NCI-H748 (cell line): ENCODE results near the gene SRRM2.
A peak's percentile ranks its signal among the peaks of the same experiment; 100 is the strongest.

Experiments
- DNase-seq: peaks from one replicate; lab custom pipeline; 2025; ENCODE audit not compliant: unreplicated experiment; lab: John Stamatoyannopoulos, UW

SRRM2 gene

DNA sequence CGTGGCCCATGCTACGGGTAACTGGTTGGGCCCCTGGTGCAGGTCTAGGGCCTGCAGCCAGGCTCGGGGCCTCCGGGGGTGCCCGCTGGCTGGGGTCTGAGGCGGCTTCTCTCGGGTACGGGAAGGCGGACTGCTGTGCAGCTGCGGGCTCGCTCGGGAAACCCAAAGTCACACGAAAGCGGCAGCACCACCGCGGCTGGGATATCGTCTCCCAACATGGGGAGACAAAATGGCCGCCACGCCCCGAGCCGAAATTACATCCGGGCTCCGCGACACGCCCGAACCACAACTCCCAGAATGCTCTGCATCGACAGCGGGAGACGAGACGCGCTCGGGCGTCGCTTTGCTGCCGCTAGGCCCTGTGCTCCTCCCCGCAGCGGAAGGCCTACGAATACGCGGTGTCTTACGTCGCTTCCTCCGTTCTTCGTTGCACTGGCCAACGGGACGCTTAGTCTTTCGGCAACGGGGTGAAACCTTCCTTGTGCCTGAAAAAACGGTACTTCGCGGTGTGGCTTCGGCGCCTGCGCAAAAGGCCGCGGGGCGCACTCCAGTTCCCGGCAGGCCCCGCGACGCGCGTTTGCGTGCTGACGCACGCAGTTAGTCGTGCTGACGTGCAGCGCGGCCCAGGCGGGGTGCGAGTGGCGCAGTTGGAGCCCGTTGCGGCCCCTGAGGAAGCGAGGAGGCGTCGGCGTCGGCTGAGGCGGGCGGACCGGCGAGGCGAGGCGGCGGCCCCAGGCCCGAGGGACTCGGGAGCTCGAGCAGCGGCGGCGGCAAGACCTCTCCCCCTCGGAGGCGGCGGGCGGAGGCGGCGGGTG, at the start of gene SRRM2:
SRRM2 (plus strand) TSS at position 604 of the 815 bp plus-strand sequence. CDS start 3,727 bp downstream, outside the sequence.
- peak; percentile 94 for DNase-seq

DNA sequence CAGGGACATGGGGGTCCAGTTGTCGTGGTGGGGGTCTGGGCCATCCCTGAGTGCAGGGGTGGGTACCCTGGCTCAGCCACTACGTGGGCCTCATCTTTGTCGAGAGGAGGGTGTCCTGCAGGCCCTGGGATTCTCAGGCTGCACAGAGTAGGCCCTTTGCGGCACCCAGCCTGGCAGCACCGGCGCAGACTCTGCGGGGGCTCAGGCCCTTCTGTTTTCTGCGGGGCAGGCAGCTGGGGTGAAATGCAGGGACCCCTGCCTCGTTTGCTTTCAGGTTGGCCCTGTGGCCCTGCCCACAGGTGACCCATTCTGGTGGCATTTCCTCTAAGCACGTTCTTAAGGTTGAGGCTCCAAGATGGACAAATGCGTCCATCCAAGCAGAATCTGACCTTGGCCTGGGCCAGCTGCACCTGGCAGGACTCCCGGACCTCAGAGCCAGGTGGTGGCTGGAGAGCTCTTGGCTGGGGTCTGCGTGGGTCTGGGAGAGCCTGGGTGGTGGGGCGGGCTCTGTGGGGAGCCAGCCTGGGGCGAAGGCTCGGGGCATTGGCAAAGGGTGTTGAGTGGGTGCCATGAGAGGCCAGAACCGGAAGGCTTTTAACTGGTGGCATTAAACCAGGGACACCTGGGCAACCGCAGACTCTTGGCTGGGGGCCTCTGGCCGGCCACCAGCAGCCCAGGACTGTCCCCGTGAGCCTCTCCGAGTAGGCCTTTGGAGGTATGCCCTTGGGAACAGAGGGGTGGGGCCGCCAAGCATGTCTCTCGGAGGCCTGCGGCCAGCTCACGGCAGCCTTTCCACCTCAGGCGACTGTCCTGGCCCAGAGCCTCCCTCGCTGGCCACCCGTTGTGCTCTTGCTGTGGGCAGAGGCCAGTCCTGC, 49.3 kb upstream of the SRRM2 start:
- DNase-seq = no peak

DNA sequence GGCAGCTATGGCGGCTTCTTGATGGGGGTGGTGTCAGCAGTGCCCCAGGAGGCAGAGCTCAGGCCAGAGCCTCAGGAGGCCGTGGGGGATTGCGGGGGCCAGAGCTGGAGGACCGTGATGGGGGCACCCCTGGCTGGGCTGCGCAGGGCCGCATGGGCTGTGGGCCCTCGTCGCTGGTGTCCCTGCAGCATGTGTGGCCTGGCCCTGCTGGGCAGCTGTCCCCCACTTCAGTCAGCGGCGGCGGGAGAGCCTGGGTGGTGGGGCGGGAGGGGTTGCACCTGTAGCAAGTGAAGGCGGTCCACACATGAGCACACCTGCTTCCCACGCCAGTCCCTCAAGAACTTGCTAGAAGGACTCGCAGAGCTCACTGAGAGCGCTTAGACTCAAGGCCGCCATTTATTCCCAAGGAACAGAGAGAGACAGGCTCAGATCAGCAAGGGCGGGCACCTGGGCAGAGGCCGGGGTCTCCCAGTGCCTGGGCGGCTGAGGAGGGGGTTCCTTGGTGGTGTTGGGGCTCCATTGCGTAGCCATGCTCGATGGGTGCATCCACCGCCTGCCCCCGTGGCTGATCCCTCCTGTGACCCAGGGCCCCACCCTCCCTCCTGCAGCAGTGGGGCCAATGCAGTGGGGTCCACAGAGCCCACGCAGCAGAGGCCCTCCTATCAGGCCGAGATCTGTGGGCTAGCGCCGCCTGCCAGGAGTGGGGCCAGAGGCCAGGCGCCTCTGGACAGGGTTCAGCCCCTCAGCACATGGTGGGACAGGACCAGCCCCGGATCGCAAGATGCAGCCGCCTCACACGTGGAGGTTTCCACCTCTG, 48.1 kb upstream of the SRRM2 start:
- no peak for DNase-seq

DNA sequence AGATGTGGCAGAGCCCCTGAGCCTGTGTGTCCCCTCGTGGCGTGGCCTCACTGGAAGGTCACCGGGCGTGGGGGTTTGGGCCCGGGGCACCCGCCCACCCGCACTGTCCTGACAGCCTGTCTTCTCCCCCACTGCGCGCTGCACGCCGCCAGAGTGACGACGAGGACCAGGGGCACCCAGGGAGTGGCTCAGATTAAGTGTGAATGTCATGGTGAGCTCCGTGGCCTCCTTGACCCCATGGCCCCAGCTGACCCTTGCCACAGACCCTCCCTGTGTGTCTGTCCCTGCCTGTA, 47.5 kb upstream of the SRRM2 start:
- DNase-seq = no peak

DNA sequence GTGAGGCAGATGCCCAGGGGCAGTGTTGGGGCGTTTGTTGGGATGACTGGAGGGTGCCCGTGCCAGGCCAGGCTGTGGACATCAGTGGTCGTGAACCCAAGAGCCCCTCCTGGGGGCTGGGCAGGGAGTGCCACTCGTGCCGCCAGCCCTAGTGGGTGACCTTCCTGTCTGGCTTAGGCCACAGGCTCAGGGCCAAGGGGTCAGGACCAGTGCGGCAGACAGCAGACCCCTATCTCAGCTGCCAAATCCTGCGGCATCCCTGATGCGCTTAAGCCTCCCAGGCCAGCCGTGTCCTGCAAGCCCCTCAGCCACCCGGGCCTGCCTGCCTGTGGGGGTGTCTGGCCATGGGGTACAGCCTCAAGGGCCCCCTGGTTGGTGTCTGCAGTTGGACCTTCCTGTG, 47.1 kb upstream of the SRRM2 start:
- no peak for DNase-seq

DNA sequence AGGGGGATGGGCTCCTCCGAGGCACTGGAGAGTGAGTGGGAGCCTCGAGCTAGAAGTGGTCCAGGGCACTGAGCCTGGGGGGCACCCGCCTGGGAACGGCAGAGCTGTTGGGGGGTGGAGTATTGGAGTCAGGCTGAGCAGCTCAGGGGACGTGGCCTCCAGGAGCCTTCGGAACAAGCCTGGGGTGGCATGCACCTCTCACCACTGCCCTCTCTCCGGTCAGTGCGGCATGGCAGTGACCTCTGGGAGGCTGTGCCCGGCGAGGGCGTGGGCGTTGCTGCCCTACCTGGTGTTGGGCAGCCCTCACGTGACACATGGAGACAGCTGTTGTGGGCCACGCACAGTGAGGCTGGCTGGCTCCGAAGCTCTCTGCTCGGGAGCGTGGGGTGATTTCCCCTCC, 46.4 kb upstream of the SRRM2 start:
- DNase-seq = no peak

DNA sequence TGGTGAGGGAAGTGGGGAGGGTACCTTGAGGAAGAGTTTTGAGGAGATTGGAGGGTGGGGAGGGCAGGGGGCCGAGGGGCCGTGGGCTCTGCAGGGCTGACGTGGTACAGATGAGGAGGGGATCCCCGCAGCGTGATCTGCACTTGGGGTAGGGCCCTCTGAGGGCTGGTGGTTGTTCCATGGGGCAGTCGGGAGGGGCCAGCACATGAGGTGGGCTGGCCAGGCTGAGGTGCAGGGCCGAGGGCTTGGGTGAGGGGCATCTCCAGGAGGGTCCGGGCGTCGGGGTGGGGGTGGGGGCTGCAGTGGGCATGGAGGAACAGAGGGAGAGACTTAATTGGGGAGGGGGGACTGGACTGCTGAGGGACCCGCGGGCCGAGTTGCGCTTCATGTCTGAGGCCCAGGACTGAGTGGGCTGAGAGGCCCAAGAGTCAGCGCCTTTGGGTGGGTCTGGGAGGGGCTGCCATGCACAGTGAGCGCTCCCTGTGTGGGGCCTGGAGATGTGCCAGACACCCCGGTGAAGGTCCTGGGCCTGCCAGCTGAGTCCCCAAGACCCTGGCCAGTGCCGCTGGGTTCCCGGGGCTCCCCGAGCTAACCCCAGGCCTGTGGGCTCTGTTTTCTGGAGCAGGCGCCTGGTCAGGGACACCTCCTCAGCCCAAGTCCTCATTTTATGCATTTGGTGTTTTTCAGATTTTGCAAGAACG, 45.7 kb upstream of the SRRM2 start:
- no peak for DNase-seq

DNA sequence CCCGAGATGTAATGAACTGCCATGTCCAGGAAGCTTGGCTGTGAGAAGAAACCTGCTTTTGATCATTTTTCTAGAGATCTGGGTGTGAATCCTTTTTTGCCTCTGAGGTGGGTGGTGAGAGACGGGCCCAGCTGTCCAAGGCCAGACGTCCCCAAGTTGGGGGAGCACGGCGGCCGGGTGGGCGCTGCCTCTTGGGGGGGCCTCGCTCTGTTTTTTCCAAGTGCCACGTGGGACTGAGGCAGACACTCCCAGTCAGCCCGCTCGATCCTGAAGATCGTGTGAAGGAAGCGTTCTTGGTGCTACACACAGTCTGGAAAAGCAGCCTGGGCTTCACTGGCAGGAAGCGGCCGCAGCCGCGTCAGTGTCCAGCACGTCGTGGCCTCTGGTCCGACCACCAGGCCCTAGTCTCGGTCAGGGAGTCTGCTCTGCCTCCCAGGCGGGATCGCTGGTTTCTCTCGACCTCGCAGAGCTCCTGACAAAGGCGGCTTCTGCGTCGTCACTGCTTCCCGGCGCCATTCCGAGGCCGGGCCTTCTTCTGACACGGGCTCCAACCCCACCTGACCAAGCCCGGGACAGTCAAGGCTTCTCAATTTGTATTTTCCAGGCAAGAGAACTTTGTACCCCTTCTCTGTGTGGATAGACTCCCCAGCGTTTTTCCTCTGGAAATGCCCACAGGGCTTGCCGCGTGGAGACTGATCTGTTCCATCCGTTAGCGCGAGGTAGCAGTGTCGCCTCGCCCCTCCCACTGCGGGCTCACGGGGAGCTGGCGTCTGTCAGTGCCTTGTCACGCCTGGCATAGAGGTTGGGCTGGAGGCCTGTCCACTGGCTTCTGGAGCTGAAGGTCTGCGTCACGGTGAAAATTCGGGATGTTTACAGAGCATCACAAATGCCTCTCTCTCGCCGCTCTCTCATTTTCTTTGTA, 44.8 kb upstream of the SRRM2 start:
- no peak for DNase-seq

DNA sequence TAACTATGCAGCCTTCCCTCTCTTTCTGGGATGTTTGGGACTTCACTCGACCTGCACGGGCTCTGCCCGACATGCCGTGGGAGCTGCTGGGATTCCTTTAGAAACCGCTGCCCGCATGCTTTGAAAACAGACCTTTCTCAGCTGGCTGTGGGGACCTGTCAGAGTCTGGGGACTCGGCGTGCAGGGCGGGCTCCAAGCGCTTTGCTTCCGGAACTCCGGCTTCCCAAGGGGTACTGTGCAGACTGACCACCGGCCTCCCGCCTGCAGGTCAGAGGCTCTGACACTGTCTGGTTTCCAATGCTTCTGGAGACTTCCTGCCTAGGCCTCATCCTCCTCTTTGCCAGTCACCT, 44.2 kb upstream of the SRRM2 start:
- no peak for DNase-seq

DNA sequence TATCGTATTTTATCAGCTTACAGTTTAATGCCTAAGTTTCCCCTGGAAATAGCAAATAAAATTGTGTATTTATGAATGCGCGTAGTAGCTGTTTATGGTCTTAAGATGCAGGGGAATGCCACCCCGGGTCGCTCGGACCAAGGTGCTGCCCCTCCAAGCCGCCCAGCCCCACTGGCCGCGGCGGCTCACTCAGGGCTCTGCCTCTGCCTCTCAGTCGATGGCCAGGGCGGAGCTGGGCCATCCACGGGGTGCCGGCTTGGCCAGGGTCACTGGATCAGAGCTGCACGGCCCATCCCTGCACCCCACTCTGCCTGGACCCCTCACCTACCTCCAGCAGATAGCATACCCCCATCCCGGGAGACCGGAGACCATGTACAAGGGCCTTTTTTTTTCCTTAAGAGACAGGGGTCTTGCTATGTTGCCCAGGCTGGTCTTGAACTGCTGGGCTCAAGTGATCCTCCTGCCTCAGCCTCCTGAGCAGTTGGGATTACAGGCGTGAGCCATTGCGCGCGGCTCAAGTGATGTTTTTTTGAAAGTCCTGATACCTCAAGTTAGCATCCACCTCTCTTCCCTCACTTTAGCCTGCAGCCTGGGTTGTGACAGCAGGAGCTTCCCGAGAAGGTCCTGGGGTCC, 43.4 kb upstream of the SRRM2 start:
- DNase-seq = no peak

DNA sequence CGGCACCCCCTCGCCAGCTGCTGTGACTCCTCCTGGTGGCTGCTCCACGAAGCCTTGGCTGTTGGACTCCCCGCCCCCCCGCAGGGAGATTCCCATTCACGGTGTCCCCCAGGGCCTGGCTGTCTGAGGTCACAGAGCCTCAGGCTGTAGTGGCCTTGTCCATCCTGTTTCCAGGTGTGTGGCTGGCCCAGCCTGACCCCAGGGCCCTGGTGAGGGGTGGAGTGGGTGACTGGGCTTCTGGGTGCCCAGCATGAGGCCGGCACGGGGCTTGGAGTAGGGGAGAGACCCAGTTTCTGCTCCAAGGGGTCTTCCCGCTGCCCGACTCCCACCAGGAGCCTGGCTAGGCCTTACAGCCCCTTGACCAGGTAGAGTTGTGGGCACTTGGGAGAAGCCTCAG, 42.9 kb upstream of the SRRM2 start:
- no peak for DNase-seq

DNA sequence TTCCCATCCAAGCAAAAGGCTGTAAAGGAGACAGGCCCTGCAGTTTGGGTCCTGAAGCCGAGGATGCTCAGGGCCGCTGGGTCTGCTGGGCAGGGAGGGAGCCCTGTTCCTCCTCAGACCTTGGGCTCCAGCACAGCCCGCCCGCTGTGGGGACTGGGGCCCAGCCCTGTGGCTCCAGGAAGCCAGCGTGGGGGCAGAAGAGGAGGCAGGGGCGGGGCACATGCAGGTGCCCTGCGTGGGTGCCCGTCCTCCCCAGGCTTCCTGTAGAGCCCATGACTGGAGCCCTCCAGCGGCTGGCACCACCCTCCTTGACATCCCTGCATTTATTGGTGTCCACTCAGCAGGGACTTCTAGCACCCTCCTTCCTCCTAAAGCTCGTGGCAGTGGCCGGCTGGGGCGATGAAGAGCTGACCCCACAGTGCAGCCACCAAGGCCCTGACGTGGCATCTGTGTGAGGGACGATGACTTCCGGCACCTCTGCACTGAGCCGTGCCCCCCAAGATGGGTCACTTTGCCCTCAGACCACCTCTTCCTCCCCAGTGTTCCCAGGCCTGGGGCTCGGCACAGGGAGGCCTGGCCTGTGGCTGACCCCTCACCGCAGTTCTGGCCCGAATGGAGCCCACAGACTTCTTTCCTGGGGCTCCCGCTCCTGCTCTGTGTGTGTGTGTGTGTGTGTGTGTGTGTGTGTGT, 42.3 kb upstream of the SRRM2 start:
- no peak for DNase-seq

DNA sequence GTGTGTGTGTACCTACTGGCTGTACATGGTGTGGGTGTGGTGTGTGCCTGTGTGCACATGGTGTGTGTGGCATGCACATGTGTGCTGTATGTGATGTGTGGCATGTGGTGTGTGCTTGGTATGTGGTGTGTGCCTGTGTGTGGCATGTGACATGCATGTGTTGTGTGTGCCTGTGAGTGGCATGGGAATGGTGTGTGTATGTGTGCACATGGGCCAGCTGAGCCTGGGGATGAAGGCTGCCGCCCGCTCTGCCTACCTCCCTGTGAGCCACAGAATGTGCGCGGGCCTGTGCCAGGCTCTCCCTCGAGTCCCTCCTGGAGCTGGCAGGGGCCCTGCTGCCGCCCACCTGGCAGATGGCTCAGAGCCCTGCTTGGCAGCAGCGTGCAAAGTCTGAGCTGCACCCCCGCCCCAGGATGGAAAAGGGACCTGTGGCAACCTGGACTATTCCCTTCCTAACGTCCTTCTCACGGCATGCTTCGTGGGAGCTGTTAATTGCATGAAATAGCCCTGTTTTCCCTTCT, 41.7 kb upstream of the SRRM2 start:
- no peak for DNase-seq

DNA sequence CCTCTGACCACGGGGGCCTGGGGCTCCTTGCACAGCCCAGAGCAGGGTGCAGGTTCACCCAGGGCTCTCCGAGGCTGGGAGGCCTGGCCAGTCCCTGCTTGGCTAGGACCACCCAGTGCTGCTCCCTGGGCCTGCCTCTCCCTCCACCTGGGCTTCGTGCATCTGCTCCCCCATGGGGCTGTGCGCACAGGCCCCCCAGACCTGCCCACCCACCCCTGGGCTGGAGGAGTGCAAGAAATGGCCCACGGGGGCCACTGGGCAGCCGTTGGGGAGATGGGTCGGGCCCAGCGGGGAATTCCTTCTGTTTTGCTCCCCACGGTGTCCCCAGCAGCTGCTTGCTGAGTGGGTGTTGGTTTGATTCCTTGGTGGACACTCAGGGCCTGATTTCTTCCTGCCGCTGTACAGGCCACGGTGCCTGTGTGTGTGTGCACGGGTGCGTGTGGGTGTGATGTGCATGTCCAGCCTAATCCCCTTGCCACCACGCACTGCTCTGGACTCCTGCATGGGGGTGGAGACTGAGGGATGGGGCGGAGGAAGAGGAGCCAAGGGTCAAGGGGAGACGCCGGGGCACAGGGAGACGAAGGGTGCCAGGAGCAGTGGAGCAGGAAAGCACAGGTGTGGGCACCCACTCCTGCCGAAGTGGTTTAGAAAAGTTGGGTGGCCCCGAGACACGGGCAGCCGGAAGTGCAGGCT, 40.9 kb upstream of the SRRM2 start:
- DNase-seq = no peak

DNA sequence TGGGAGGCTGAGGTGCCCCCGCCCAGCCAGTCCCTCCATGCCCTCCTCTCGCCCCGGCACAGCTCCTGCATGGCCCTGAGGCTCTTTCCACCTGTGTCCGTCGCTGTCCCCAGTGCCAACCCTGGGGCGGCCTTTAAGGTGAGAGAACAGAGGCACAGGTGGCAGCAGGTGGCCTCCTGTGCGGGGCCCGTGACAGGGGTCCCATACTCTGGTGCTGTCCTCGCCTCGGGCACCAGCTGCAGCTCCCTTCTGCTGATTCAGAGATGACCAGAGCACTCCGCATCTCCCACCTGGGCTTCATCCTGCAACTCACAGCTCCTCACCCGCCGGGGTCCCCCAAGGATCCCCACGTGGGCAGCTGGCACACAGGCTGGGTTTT, 40.4 kb upstream of the SRRM2 start:
- DNase-seq = no peak

DNA sequence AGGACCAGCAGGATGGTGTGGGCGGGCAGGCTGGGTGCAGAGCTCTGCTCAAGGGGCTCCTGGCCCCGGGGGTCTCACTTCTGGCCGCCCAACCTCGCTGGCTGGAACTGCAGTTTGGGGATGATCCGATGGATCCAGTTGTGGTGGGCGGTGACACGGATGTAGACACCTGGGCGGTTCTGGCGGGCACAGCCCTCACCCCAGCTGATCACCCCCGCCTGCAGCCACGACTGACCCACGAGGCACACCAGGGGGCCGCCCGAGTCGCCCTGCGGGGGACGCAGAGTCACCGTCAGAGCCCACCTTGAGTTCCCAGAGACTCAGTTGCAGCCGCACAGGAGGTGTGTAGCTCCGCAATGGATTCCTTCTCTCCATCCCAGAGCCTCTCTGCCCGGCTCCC, 39.9 kb upstream of the SRRM2 start:
- no peak for DNase-seq

DNA sequence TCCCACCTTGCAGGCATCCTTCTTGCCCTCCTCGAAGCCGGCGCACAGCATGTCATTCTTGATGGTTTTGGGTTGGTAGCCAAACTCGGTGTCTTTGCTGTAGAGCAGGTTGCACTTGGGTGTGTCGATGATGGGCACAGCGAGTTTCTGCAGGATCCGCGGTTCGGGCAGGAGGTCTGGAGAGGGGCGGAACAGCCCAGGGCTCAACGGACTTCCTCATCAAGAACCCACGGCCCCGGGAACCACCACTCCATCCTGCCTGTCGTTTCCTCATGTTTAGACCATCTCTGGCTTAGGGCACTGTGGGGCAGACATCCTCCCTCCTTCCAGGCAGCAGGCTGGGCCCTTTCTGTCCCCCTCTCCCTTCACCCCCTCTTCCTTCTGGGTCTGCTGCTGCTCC, 38.9 kb upstream of the SRRM2 start:
- DNase-seq = no peak
